Kidney (tissue), 14 donors: ENCODE data around the gene TMEM126B. TPM values are rescaled to one million over a fixed set of nuclear protein-coding genes. Genes with fewer than 3 reads are reported as not detected.
A peak's percentile ranks its signal among the peaks of the same experiment; 100 is the strongest.

ENCODE experiments used
- DNase-seq, 5 donors: peaks; one replicate each; pipeline ENCODE4 v3.0.0-alpha.2; 2013 to 2020
- FAIRE-seq: peaks from 2 replicates; lab custom pipeline; 2012; peaks lifted over from hg19 to GRCh38; lab: Jason Lieb, UNC
- H3K27ac ChIP-seq, 2 donors: one replicate each; pipeline ENCODE4 v1.7.0; 2013; ENCODE audit warnings: low read depth in 2 of 2, low read length in 2 of 2, inconsistent platforms in 1 of 2
- H3K27me3 ChIP-seq: one replicate; pipeline ENCODE4 v1.7.1; 2013; ENCODE audit warnings: low read length, inconsistent platforms; ENCODE audit not compliant: control insufficient read depth, insufficient read depth
- H3K36me3 ChIP-seq, 3 donors: one replicate each; pipeline versions ENCODE4 v1.7.0 to v1.7.1; 2013; ENCODE audit warnings: low read length in 3 of 3, control low read depth in 1 of 3, inconsistent platforms in 1 of 3; ENCODE audit not compliant: insufficient read depth in 3 of 3, control insufficient read depth in 2 of 3
- H3K4me1 ChIP-seq, 3 donors: one replicate each; pipeline versions ENCODE4 v1.7.0 to v1.7.1; 2013; ENCODE audit warnings: low read length in 3 of 3, inconsistent platforms in 1 of 3, low read depth in 1 of 3; ENCODE audit not compliant: control insufficient read depth in 2 of 3, insufficient read depth in 2 of 3
- H3K4me3 ChIP-seq, 3 donors: one replicate each; pipeline versions ENCODE4 v1.7.0 to v1.8.1; 2013; ENCODE audit warnings: low read length in 3 of 3, control low read depth in 1 of 3, inconsistent platforms in 1 of 3
- H3K9ac ChIP-seq, 3 donors: one replicate each; pipeline versions ENCODE4 v1.7.0 to v1.7.1; 2013; ENCODE audit warnings: low read length in 3 of 3, control low read depth in 1 of 3, inconsistent platforms in 1 of 3
- H3K9me3 ChIP-seq, 3 donors: one replicate each; pipeline versions ENCODE4 v1.7.0 to v1.7.1; 2013; ENCODE audit warnings: low read length in 3 of 3, control low read depth in 1 of 3, inconsistent platforms in 1 of 3; ENCODE audit not compliant: control insufficient read depth in 2 of 3, insufficient read depth in 1 of 3
- intact Hi-C: fragments of 100-400 bp; cut with DNase I; formaldehyde crosslinking; loops from one replicate; pipeline ENCODE4 v1.11.1; 2022
- polyA plus RNA-seq: library from polyadenylated mRNA; stranded (reverse); fragments of 350-450 nt; fragmentation: Illumina TruSeq; extraction: RNeasy Lipid Tissue Mini Kit (QIAGEN cat#74804); gene quantifications from one replicate; pipeline ENCODE4 v1.2.3, GENCODE V29; 2014; ENCODE audit warnings: low read depth, low replicate concordance; ENCODE audit not compliant: insufficient read depth
- total RNA-seq: library from RNA; stranded (reverse); fragmentation: NEBNext Ultra II Directional; extraction: Animal tissue kit (Norgen Biotek cat#: 25700); gene quantifications from one replicate; pipeline ENCODE4 v1.2.1, GENCODE V29; 2021
- TF ChIP-seq, protein P1 (sequence below): IDR thresholded peaks from 3 replicates; pipeline ENCODE4 v1.5.1; 2012; ENCODE audit warnings: mild to moderate bottlenecking, moderate library complexity, borderline replicate concordance; ENCODE audit not compliant: insufficient read depth; ENCODE audit errors: extremely low read depth
- donor health status: control.
- donor health status: control.
- donor health status: control.
- donor health status: control.
- donor health status: control.
- donor health status: DM: yes; HTN: yes; CAD: no.
- donor health status: Normal renal cell carcinoma (clear cell type).

Gene TMEM126B
- total and polyA plus RNA-seq, 2 donors from 2014 or later = 51.5 to 54.7 TPM

DNA sequence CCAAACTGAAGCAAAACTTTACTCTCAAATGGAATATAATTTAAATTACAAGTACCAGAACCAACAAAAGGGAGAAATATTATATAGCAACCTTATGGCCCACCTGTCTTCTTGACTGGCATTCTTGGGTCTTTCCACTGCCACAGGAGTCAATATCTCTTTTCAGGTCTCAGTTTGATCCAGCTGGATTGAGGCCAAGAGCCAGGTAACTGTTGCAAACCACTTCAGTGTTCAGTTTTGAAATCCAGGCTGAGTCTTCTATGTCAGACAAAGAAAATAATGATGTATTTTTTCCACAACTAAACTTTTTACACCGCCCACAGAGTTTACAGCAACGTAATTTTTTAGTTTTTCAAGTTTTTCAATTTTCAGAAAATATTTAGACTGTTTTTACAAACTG is 1.9 kb upstream of the TMEM126B start:
- TF ChIP-seq, protein P1, sequence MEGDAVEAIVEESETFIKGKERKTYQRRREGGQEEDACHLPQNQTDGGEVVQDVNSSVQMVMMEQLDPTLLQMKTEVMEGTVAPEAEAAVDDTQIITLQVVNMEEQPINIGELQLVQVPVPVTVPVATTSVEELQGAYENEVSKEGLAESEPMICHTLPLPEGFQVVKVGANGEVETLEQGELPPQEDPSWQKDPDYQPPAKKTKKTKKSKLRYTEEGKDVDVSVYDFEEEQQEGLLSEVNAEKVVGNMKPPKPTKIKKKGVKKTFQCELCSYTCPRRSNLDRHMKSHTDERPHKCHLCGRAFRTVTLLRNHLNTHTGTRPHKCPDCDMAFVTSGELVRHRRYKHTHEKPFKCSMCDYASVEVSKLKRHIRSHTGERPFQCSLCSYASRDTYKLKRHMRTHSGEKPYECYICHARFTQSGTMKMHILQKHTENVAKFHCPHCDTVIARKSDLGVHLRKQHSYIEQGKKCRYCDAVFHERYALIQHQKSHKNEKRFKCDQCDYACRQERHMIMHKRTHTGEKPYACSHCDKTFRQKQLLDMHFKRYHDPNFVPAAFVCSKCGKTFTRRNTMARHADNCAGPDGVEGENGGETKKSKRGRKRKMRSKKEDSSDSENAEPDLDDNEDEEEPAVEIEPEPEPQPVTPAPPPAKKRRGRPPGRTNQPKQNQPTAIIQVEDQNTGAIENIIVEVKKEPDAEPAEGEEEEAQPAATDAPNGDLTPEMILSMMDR = no peak
- H3K9ac ChIP-seq = peak overlapping the region in 1 of 3 donors; percentile 91
- DNase-seq = peak in 1 of 5 donors; percentile 20
- H3K27me3 ChIP-seq = no peaks in the 10 kb centered on the region
- peak overlapping the region in 1 of 2 donors; percentile 93 for H3K27ac ChIP-seq
- intact Hi-C loops = no loop called here
- FAIRE-seq = no peak
- H3K4me3 ChIP-seq = peak overlapping the region in 2 of 3 donors; percentile 87 to 95
- H3K36me3 ChIP-seq = no peaks in the 10 kb centered on the region
- no peaks in the 10 kb centered on the region for H3K9me3 ChIP-seq
- H3K4me1 ChIP-seq = peaks cover 0 to 4% (median 0%) of the 10 kb centered on the region in 3 donors

DNA sequence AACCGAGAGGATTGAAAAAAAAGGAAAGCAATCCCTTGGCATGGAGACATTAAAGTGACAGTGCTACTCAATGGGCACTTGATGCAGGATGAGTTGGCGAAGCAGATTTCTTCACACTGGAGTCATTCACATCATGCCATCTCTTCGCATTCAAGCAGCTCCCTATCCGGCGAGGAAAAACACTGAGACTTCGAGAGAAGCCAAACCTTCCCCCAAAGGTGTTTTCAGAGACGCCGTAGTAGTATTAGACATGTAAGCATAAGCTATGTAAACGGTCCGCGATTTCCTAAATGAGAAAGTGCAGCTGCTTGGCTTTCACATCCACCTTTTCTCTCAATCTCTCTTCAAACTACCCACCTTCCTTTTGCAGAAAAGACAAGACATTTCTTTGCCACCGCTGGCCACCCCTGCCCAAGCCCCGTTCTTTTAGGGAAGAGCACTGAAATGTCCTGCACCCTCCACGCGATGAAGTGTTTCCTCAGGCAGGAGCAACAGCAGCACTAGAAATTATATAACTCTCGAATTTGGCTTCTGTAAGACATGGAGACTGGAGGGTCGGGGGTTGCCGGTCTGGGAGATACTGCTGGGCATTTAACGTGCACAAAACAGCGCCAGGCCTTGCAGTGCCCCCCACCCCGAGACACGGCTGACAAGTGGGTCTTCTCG is 928 bp upstream of the TMEM126B start, which contains the start of gene DLG2:
DLG2 (minus strand) TSS at position 13 of the 666 bp plus-strand sequence.
- peak within 1 kb of the TSS; percentile 83 to 92 (median 91) for H3K9ac ChIP-seq
- H3K4me1 ChIP-seq = peaks cover 0 to 4% (median 0%) of the 10 kb centered on the region in 3 donors
- peak in 3 of 5 donors; percentile 14 to 55 (median 53) for DNase-seq
- no peaks in the 10 kb centered on the region for H3K36me3 ChIP-seq
- H3K9me3 ChIP-seq = no peaks in the 10 kb centered on the region
- intact Hi-C loops = no loop called here
- no peaks in the 10 kb centered on the region for H3K27me3 ChIP-seq
- FAIRE-seq = no peak
- peak within 1 kb of the TSS; percentile 78 to 95 (median 87) for H3K4me3 ChIP-seq
- peak within 1 kb of the TSS; percentile 84 to 93 for H3K27ac ChIP-seq
- TF ChIP-seq, protein P1 = peak; percentile 0

DNA sequence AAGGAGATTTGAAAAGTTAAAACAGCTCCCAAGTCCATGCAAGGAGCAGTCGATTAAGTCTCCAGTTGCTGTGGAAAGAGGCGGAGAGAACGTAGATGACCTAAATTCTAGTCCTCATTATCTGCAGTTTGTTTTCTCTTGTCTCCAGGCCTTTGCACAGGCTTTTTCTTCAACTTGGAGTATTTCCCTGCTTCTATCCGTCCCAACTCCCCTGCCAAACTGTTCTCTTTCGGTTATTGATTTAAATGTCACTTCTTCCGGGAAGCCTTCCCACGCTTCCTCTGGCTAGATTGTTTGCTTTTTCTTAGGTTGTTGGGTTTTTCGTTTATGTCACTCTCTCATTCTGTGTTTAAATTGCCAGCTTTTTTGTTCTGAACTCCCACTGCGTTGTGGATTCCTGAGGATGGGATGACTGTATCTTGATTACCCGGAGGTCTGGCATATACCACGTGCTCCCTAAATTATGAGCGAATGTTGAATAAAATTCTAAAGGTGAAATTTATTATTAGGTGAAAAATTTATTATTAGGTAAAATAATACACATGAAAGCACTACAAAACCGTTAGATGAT is 463 bp downstream of the TMEM126B start:
- no peaks in the 10 kb centered on the region for H3K9me3 ChIP-seq
- DNase-seq (no peak), FAIRE-seq (no peak)
- peak overlapping the region; percentile 95 to 99 (median 99) for H3K4me3 ChIP-seq
- peaks cover 0 to 4% (median 0%) of the 10 kb centered on the region in 3 donors for H3K4me1 ChIP-seq
- TF ChIP-seq, protein P1 = no peak
- intact Hi-C loops = no loop called here
- H3K36me3 ChIP-seq = no peaks in the 10 kb centered on the region
- H3K9ac ChIP-seq = peak overlapping the region; percentile 72 to 98 (median 93)
- H3K27ac ChIP-seq = peak overlapping the region; percentile 75 to 80
- no peaks in the 10 kb centered on the region for H3K27me3 ChIP-seq
